Endothelial cell (in vitro differentiated cells): ENCODE measurements around the gene CAMSAP1. TPM values are rescaled to one million over a fixed set of nuclear protein-coding genes. Genes with fewer than 3 reads are reported as not detected.

Experiments used
- DNase-seq: peaks from one replicate; pipeline ENCODE4 v3.0.0; 2021; ENCODE audit warnings: low spot score
- H3K27ac Mint-ChIP-seq: one replicate; pipeline ENCODE4 v1.8.0; 2021; ENCODE audit warnings: mixed read lengths, inconsistent platforms; ENCODE audit not compliant: unreplicated experiment
- H3K27me3 Mint-ChIP-seq: one replicate; pipeline ENCODE4 v1.8.0; 2021; ENCODE audit warnings: mild to moderate bottlenecking, moderate library complexity, mixed read lengths, inconsistent platforms; ENCODE audit not compliant: unreplicated experiment
- H3K36me3 Mint-ChIP-seq: one replicate; pipeline ENCODE4 v1.8.0; 2021; ENCODE audit warnings: mild to moderate bottlenecking, low read depth, mixed read lengths, inconsistent platforms; ENCODE audit not compliant: unreplicated experiment
- H3K4me1 Mint-ChIP-seq: one replicate; pipeline ENCODE4 v1.8.0; 2021; ENCODE audit warnings: mild to moderate bottlenecking, mixed read lengths, inconsistent platforms; ENCODE audit not compliant: unreplicated experiment
- H3K4me3 Mint-ChIP-seq: one replicate; pipeline ENCODE4 v1.8.0; 2021; ENCODE audit warnings: mild to moderate bottlenecking, mixed read lengths, inconsistent platforms; ENCODE audit not compliant: unreplicated experiment
- H3K9me3 Mint-ChIP-seq: one replicate; pipeline ENCODE4 v1.8.0; 2021; ENCODE audit warnings: mixed read lengths, inconsistent platforms; ENCODE audit not compliant: unreplicated experiment
- total RNA-seq: library from RNA; stranded (reverse); fragmentation: NEBNext Ultra II Directional; extraction: Animal tissue kit (Norgen Biotek cat#: 25700); gene quantifications from one replicate; pipeline ENCODE4 v1.2.1, GENCODE V29; 2021; ENCODE audit not compliant: unreplicated experiment
- TF ChIP-seq, protein P1 (sequence below): fragments of 200-600 bp; sonication (generic); IDR thresholded peaks from one replicate; pipeline ENCODE4 v1.5.0; 2021; ENCODE audit warnings: antibody characterized with exemption; ENCODE audit not compliant: unreplicated experiment

The CAMSAP1 gene
- total RNA-seq, 1 donor from 2014 or later, result 44.7 TPM

DNA sequence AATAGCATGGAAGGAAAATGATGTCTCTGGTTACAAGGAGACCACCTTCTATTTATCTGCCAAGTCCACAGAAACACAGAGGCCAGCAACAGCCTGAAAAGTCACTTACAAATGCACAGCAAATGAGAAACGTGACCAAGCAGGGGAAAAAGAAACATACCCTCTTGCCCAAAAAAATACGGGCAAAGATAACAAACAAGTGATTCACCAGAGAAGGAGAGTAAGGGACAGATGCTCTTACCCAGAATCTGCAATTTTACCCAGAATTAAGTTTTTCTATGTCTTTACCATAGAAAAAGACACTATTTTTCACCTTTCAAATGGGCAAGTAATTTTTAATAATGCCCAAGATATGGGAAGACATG lies 28.1 kb downstream of the CAMSAP1 start:
- Mint-ChIP-seq H3K27ac (no peak overlapping the region), H3K4me3 (no peak overlapping the region), H3K4me1 (peaks cover 13% of the 10 kb centered on the region), H3K9me3 (no peaks in the 10 kb centered on the region), H3K36me3 (no peaks in the 10 kb centered on the region), H3K27me3 (peaks cover 4% of the 10 kb centered on the region)
- TF ChIP-seq, protein P1, sequence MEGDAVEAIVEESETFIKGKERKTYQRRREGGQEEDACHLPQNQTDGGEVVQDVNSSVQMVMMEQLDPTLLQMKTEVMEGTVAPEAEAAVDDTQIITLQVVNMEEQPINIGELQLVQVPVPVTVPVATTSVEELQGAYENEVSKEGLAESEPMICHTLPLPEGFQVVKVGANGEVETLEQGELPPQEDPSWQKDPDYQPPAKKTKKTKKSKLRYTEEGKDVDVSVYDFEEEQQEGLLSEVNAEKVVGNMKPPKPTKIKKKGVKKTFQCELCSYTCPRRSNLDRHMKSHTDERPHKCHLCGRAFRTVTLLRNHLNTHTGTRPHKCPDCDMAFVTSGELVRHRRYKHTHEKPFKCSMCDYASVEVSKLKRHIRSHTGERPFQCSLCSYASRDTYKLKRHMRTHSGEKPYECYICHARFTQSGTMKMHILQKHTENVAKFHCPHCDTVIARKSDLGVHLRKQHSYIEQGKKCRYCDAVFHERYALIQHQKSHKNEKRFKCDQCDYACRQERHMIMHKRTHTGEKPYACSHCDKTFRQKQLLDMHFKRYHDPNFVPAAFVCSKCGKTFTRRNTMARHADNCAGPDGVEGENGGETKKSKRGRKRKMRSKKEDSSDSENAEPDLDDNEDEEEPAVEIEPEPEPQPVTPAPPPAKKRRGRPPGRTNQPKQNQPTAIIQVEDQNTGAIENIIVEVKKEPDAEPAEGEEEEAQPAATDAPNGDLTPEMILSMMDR, result no peak
- DNase-seq, result no peak

DNA sequence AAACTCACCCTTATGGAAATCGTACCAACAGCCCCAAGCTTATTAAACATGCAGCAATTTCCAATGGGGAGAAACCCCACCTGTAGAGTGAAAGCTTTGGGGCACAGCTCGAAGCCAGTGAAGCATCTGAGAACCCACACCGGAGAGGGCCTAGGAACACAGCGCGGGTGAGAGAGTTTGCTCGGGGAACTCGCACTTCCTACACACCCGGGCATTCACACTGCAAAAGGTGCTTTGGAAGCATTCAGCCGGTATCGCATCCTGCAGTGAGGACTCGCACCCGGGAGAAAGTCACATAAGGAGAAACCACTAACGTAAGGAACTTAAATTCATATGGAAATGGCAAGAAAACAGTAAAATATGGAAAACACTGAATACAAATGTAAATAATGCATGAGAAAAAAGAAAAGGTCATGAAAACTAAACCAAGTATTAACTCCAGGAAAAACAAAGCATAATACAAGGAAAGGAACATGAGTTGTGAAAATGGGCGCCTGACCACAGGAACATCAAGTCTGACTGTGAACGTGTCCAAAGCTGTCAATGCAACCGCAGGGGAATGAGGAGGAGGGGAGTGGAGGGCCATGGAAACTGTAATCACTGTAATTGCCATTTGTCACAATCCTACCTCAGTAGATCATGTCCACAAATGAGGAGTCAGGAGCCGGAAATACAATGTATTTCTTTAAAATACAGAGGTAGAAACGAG lies 28.7 kb downstream of the CAMSAP1 start:
- no peak for DNase-seq
- Mint-ChIP-seq H3K9me3 (no peaks in the 10 kb centered on the region), H3K36me3 (no peaks in the 10 kb centered on the region), H3K4me3 (no peak overlapping the region), H3K27ac (no peak overlapping the region), H3K27me3 (peaks cover 4% of the 10 kb centered on the region), H3K4me1 (peaks cover 9% of the 10 kb centered on the region)
- TF ChIP-seq, protein P1, result no peak

DNA sequence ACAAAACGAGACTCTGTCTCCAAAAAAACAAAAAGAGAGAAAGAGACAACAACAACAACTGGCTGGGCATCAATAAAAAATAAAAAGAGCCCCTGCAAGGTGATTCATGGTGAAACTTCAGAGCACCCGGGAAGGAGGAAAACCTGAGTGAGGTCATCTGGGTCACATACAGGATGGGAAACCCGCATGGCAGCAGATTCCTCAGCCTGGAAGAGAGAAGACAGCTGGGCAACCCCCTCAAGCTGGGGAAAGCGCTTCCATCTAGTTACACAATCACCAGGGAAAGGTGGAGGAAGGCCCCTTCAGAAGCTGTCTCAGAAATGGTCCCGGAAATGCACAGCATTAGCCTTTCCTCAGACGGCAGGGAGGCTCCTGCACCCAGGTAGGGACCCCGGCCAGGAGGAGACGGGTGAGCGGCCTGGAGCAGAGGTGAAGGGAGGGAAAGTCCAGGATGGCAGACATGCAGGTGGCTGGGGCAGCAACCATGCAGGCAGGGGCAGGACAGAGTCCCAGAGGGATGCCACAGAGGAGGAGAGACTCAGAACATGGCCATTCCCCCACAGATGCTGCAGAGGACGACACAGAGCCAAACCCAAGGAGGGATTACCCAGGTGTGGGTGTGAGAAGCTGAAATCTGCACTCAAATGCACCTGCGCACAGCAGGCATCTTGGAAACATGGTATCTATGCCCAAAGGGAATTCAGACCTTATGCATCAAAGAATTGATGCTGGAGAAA lies 29.4 kb downstream of the CAMSAP1 start:
- Mint-ChIP-seq H3K4me1 (peaks cover 9% of the 10 kb centered on the region), H3K9me3 (no peaks in the 10 kb centered on the region), H3K36me3 (no peaks in the 10 kb centered on the region), H3K27me3 (peaks cover 4% of the 10 kb centered on the region), H3K27ac (no peak overlapping the region), H3K4me3 (no peak overlapping the region)
- no peak for DNase-seq
- TF ChIP-seq, protein P1, result no peak

DNA sequence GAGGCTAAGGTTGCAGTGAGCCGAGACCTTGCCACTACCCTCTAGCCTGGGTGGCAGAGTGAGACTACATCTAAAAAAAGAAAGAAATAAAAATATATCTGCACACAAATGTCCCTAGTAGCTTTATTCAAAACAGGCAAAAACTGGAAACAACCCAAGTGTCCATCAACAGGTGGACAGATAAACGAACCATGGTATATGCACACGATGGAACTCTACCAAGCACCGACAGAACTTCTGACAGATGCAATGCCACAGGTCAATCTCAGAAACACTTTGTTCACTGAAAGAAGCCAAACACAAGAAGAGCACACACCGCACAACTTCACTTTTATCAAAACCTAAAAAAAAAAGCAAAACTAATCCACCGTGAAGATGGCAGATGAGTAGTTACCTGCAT lies 30.4 kb downstream of the CAMSAP1 start:
- Mint-ChIP-seq H3K4me3 (no peak overlapping the region), H3K27me3 (peaks cover 2% of the 10 kb centered on the region), H3K9me3 (no peaks in the 10 kb centered on the region), H3K4me1 (peaks cover 9% of the 10 kb centered on the region), H3K27ac (no peak overlapping the region), H3K36me3 (no peaks in the 10 kb centered on the region)
- TF ChIP-seq, protein P1, result no peak
- no peak for DNase-seq

DNA sequence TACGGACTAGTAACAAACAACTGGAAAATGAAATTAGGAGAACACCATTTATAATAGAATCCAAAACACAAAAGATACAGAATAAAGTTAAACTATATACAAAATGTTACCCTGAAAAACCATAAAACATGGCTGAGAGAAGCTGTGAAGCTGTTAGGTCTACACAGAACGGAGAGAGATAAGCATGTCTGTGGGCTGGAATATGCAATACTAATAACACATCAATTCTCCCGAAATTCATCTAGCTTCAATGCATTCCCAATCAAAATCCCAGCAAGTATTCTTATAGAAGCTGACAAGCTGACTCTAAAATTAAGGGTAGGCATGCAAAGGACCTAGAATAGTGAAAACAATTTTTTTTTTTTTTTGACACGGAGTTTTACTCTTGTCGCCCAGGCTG lies 32.5 kb downstream of the CAMSAP1 start:
- no peaks in the 10 kb centered on the region for H3K9me3 Mint-ChIP-seq
- H3K27ac Mint-ChIP-seq, result no peak overlapping the region
- H3K4me3 Mint-ChIP-seq, result no peak overlapping the region
- no peak for DNase-seq
- TF ChIP-seq, protein P1, result no peak
- peaks cover 2% of the 10 kb centered on the region for H3K27me3 Mint-ChIP-seq
- H3K36me3 Mint-ChIP-seq, result peaks cover 4% of the 10 kb centered on the region
- peaks cover 9% of the 10 kb centered on the region for H3K4me1 Mint-ChIP-seq
